ENCODE measurements around the gene CDC45.
"Not testable (repeated sequence)": the region's sequence is repeated elsewhere in the genome, so short reads cannot be mapped to it uniquely, and the experiment has no call there.

The CDC45 gene

DNA sequence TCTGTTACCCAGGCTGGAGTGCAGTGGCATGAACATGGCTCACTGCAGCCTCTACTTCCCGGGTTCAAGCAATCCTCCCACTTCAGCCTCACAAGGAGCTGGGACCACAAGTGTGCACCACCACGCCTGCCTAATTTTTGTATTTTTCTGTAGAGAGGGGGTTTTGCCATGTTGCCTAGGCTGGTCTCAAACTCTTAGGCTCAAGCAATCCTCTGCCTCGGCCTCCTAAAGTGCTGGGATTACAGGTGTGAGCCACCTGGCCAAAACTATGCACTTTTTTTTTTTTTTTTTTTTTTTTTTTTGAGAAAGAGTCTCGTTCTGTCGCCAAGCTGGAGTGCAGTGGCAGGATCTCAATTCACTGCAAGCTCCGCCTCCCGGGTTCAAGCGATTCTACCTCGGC, 56.8 kb downstream of the CDC45 start:
- TF ChIP-seq, protein P1, sequence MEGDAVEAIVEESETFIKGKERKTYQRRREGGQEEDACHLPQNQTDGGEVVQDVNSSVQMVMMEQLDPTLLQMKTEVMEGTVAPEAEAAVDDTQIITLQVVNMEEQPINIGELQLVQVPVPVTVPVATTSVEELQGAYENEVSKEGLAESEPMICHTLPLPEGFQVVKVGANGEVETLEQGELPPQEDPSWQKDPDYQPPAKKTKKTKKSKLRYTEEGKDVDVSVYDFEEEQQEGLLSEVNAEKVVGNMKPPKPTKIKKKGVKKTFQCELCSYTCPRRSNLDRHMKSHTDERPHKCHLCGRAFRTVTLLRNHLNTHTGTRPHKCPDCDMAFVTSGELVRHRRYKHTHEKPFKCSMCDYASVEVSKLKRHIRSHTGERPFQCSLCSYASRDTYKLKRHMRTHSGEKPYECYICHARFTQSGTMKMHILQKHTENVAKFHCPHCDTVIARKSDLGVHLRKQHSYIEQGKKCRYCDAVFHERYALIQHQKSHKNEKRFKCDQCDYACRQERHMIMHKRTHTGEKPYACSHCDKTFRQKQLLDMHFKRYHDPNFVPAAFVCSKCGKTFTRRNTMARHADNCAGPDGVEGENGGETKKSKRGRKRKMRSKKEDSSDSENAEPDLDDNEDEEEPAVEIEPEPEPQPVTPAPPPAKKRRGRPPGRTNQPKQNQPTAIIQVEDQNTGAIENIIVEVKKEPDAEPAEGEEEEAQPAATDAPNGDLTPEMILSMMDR (IDR thresholded peaks at IDR 0.05; ENCODE audit: low read length, missing control alignments), result no peak
- DNase-seq (ENCODE audit: low read depth), result no peak
- no peak overlapping the region for H3K4me3 ChIP-seq (replicated peaks; ENCODE audit: low read depth, low read length)

DNA sequence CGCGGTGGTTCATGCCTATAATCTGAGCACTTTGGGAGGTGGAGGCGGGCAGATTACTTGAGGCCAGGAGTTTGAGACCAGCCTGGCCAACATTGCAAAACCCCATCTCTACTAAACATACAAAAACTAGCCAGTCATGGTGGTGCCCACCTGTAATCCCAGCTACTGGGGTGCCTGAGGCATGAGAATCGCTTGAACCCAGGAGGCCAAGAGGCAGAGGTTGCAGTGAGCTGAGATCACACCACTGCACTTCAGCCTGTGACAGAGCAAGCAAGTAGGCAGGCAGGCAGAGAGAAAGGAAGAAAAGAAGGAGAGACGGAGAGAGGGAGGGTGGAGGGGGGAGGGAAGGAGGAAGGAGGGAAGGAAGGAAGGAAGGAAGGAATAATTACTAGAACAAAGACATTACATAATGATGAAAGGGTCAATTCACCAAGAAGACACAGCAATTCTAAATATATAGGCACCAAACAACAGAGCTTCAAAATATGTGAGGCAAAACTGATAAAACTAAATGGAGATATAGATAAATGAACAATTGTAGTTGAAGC, 58.3 kb downstream of the CDC45 start:
- TF ChIP-seq, protein P1 (IDR thresholded peaks at IDR 0.05; ENCODE audit: low read length, missing control alignments), result no peak
- H3K4me3 ChIP-seq (replicated peaks; ENCODE audit: low read depth, low read length), result no peak overlapping the region
- DNase-seq (ENCODE audit: low read depth), result no peak

DNA sequence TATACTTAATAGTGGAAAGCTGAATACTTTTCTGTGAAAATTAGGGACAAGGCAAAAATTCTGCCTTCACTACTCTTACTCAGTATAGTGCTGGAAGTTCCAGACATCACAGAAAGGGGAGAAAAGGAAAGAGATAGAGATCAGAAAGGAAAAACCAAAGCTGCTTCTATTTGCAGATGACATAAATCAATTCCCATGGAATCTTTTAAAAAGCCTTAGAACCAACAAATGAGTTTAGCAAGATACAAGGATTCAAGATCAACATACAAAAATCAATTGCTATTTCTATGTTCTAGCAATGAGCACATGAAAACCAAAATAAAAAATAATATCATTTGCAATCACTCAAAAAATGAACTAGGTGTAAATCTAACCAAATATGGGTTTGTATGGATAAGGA, 60.7 kb downstream of the CDC45 start:
- DNase-seq (ENCODE audit: low read depth), result no peak
- no peak overlapping the region for H3K4me3 ChIP-seq (replicated peaks; ENCODE audit: low read depth, low read length)
- TF ChIP-seq, protein P1 (IDR thresholded peaks at IDR 0.05; ENCODE audit: low read length, missing control alignments), result no peak

DNA sequence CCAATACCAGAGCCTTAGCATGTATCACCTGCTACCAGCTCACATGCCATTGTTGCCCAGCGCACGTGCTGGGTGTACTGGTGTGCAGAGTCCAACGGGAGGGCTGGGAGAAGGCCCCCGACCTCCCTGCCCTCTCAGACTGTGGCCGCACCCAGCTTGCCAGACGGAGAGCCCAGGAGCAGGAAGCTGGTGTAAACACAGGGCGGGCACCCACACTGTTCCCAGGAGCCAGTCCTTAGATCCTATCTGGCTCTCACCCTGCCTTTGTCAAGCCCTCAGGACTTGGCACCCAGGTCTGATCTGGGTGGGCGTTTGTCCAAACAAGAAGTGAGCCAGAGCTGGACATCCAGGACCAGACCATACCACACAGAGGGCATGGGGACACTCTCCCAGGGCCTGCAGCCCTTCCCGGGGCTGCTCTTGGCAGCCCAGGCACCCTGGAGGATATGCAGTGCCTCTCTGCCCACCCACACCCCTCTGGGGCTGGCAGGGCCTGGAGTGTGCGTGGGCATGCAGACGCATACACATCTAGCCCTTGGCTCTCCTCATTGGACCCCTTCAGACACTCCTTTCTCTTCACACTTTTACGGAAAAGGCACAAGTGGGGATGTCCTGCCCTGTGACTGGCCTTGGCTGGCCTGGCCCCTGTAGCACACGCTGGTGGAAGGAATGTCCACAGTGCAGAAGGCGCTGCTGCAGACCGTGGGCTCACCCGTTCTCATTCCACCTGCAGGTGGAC, 64.4 kb downstream of the CDC45 start:
- TF ChIP-seq, protein P1 (IDR thresholded peaks at IDR 0.05; ENCODE audit: low read length, missing control alignments), result no peak
- H3K4me3 ChIP-seq (replicated peaks; ENCODE audit: low read depth, low read length), result no peak overlapping the region
- DNase-seq (ENCODE audit: low read depth), result no peak

DNA sequence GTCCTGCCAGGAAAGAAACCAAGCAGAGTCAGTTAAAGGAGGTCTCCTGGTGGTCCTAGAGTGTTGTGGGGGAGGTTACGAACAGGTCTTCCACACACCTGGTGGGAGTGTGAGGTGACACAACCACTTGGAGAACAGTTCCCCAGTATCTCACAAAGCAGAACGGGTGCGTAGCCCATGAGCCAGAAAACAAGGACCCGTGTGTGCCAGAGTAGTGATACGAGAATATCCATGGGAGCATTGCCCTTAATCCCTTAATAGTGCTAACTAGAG, 66.2 kb downstream of the CDC45 start:
- H3K4me3 ChIP-seq (replicated peaks; ENCODE audit: low read depth, low read length), result no peak overlapping the region
- TF ChIP-seq, protein P1 (IDR thresholded peaks at IDR 0.05; ENCODE audit: low read length, missing control alignments), result no peak
- no peak for DNase-seq (ENCODE audit: low read depth)

DNA sequence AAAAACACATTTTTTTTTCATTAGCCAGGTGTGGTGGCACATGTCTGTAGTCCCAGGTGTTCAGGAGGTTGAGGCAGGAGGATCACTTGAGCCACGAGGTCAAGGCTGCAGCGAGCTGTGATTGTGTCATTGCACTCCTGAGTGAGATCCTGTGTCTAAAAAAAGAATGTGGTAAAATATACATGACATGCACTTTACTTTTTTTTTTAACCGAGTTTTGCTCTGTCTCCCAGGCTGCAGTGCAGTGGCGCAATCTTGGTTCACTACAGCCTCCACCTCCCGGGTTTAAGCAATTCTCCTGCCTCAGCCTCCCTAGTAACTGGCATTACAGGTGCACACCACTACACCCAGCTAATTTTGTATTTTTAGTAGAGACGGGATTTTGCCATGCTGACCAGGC, 67.0 kb downstream of the CDC45 start:
- TF ChIP-seq, protein P1 (IDR thresholded peaks at IDR 0.05; ENCODE audit: low read length, missing control alignments), result no peak
- H3K4me3 ChIP-seq (replicated peaks; ENCODE audit: low read depth, low read length), result no peak overlapping the region
- DNase-seq (ENCODE audit: low read depth), result no peak

DNA sequence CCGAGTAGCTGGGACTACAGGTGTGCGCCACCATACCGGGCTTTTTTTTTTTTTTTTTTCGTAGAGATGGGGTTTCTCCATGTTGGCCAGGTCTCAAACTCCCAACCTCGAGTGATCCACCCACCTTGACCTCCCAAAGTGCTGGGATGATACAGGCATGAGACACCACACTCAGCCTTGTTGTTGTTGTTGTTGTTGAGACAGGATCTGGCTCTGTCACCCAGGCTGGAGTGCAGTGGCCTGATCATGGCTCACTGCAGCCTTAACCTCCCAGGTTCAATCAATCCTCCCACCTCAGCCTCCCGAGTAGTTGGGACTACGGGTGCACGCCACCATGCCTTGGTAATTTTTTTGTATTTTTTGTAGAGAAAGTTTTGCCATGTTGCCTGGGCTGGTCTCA, 67.9 kb downstream of the CDC45 start:
- TF ChIP-seq, protein P1 (IDR thresholded peaks at IDR 0.05; ENCODE audit: low read length, missing control alignments), result no peak
- no peak overlapping the region for H3K4me3 ChIP-seq (replicated peaks; ENCODE audit: low read depth, low read length)

DNA sequence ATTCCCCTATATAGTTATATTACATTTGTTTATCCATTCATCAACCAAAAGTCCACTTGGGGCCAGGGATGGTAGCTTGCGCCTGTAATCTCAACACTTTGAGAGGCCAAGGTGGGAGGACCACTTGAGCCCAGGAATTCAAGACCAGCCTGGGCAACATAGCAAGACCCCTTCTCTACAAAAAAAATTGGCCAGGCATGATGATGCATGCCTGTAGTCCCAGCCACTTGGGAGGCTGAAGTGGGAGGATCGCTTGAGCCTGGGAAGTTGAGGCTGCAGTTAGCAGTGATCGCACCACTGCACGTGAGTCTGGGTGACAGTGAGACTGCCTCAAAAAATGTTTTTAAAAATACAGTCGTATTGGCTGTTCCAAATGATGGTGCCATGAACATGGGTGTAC, 68.7 kb downstream of the CDC45 start:
- DNase-seq (ENCODE audit: low read depth); H3K4me3 ChIP-seq (replicated peaks; ENCODE audit: low read depth, low read length): not testable (repeated sequence)

More for the DNA sequence above, 67.9 kb downstream of the CDC45 start:
- no peak for DNase-seq (ENCODE audit: low read depth)

All from fibroblast of pulmonary artery (primary cell).